Trophoblast cell (in vitro differentiated cells and primary cell): ENCODE measurements around the gene GLB1L3.

Experiments
- DNase-seq, 2 donors: peaks; one replicate each; pipeline ENCODE4 v3.0.0-alpha.2; 2016
- H2AFZ ChIP-seq: 2 replicates; pipeline ENCODE4 v1.6.1; 2013; ENCODE audit warnings: low read length, moderate library complexity, mild to moderate bottlenecking; ENCODE audit not compliant: insufficient read depth, poor library complexity
- H2AK5ac ChIP-seq: 2 replicates; pipeline ENCODE4 v1.6.1; 2013; ENCODE audit warnings: mild to moderate bottlenecking, low read length
- H2BK120ac ChIP-seq: 2 replicates; pipeline ENCODE4 v1.6.1; 2013; ENCODE audit warnings: low read length, mild to moderate bottlenecking, moderate library complexity; ENCODE audit not compliant: insufficient read depth, poor library complexity
- H2BK12ac ChIP-seq: 2 replicates; pipeline ENCODE4 v1.6.1; 2013; ENCODE audit warnings: mild to moderate bottlenecking, low read length, moderate library complexity
- H2BK5ac ChIP-seq: 2 replicates; pipeline ENCODE4 v1.6.1; 2013; ENCODE audit warnings: low read length, low read depth, moderate library complexity, mild to moderate bottlenecking; ENCODE audit not compliant: poor library complexity
- H3K14ac ChIP-seq: 2 replicates; pipeline ENCODE4 v1.6.1; 2013; ENCODE audit warnings: mild to moderate bottlenecking, low read length
- H3K18ac ChIP-seq: 2 replicates; pipeline ENCODE4 v1.6.1; 2013; ENCODE audit warnings: mild to moderate bottlenecking, low read length
- H3K23ac ChIP-seq: 2 replicates; pipeline ENCODE4 v1.6.1; 2013; ENCODE audit warnings: low read length
- H3K27ac ChIP-seq: 2 replicates; pipeline ENCODE4 v1.5.1; 2013; ENCODE audit warnings: low read depth, mild to moderate bottlenecking, inconsistent platforms, low read length, moderate library complexity
- H3K27me3 ChIP-seq: 2 replicates; pipeline ENCODE4 v1.6.1; 2013; ENCODE audit warnings: inconsistent platforms, mild to moderate bottlenecking, low read length, moderate library complexity; ENCODE audit not compliant: insufficient read depth
- H3K36me3 ChIP-seq, 2 experiments: 1 replicate in 1 of 2; 2 replicates in 1 of 2; pipeline ENCODE4 v1.6.1; 2013; ENCODE audit warnings: low read length in 2 of 2, mild to moderate bottlenecking in 2 of 2, moderate library complexity in 1 of 2; ENCODE audit not compliant: insufficient read depth in 2 of 2, control insufficient read depth in 1 of 2
- H3K4ac ChIP-seq: 2 replicates; pipeline ENCODE4 v1.6.1; 2013; ENCODE audit warnings: low read depth, mild to moderate bottlenecking, low read length, moderate library complexity
- H3K4me1 ChIP-seq, 2 experiments: 1 replicate in 1 of 2; 2 replicates in 1 of 2; pipeline ENCODE4 v1.6.1; 2013; ENCODE audit warnings: low read length in 2 of 2, mild to moderate bottlenecking in 2 of 2, moderate library complexity in 1 of 2; ENCODE audit not compliant: insufficient read depth in 2 of 2, control insufficient read depth in 1 of 2
- H3K4me2 ChIP-seq: 2 replicates; pipeline ENCODE4 v1.6.1; 2013; ENCODE audit warnings: inconsistent platforms, mild to moderate bottlenecking, low read length, moderate library complexity
- H3K4me3 ChIP-seq: 2 replicates; pipeline ENCODE4 v1.5.1; 2013; ENCODE audit warnings: mild to moderate bottlenecking, low read depth, low read length, inconsistent platforms
- H3K79me1 ChIP-seq: one replicate; pipeline ENCODE4 v1.6.1; 2013; ENCODE audit warnings: low read length
- H3K79me2 ChIP-seq: 2 replicates; pipeline ENCODE4 v1.6.1; 2013; ENCODE audit warnings: low read length, mild to moderate bottlenecking; ENCODE audit not compliant: control insufficient read depth, insufficient read depth, poor library complexity
- H3K9ac ChIP-seq: 2 replicates; pipeline ENCODE4 v1.6.1; 2013; ENCODE audit warnings: mild to moderate bottlenecking, low read length
- H3K9me3 ChIP-seq: 2 replicates; pipeline ENCODE4 v1.6.1; 2013; ENCODE audit warnings: low read depth, mild to moderate bottlenecking, control low read depth, inconsistent platforms, low read length; ENCODE audit not compliant: insufficient read depth
- H4K12ac ChIP-seq: 2 replicates; pipeline ENCODE4 v1.6.1; 2013; ENCODE audit warnings: low read depth, mild to moderate bottlenecking, low read length, moderate library complexity
- H4K8ac ChIP-seq: 2 replicates; pipeline ENCODE4 v1.6.1; 2013; ENCODE audit warnings: low read depth, mild to moderate bottlenecking, low read length, moderate library complexity
- H4K91ac ChIP-seq: one replicate; pipeline ENCODE4 v1.6.1; 2013; ENCODE audit warnings: low read depth, mild to moderate bottlenecking, low read length, moderate library complexity
- WGBS: extraction: QIAGEN DNeasy Blood & Tissue Kit; methylation state at CpG from one replicate; pipeline ENCODE4 v1.1.7; 2013; ENCODE audit warnings: missing lambda C conversion rate; ENCODE audit not compliant: insufficient read length, insufficient coverage; ENCODE audit errors: extremely low coverage; 5-methylcytosine and 5-hydroxymethylcytosine counted together

GLB1L3 gene

DNA sequence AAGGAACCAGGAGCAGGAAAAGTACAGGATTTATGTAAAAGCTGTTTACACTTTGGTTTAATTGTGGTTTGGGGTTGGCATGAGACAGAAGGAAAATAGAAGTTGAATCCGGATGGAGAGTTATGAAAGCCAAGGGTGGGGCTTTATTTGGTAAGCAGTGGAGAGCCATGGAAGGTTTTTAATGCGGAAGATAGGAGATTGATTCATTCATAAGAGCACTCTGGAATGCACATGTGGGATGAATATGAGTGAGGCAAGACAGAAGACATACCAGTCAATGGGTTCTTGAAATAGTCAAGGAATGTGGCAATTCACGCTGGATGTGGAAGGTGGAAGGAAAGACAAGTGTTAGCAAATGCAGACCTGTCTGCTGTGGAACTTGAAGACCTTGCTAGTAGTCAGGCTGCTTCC, 9.3 kb upstream of the GLB1L3 start:
- Histone ChIP-seq H3K27ac (no peak overlapping the region), H2AK5ac (no peak overlapping the region), H3K9me3 (no peaks in the 10 kb centered on the region), H3K4me2 (no peak overlapping the region), H2BK12ac (no peak overlapping the region), H3K4me1 (peaks cover 2 to 5% of the 10 kb centered on the region in 2 experiments), H3K4me3 (no peak overlapping the region), H3K14ac (no peak overlapping the region), H4K12ac (no peak overlapping the region), H3K4ac (no peak overlapping the region), H3K79me2 (no peaks in the 10 kb centered on the region), H3K36me3 (peaks cover 7 to 12% of the 10 kb centered on the region in 2 experiments), H3K23ac (no peak overlapping the region), H3K18ac (no peak overlapping the region), H3K79me1 (no peaks in the 10 kb centered on the region), H3K27me3 (no peaks in the 10 kb centered on the region), H4K8ac (no peak overlapping the region), H2BK5ac (no peak overlapping the region), H2BK120ac (no peak overlapping the region), H3K9ac (no peak overlapping the region), H2AFZ (no peak overlapping the region), H4K91ac (no peak overlapping the region)
- peak; percentile 77 to 95 for DNase-seq
- WGBS: no CpG with 5 or more reads among the region's 3 CpGs

DNA sequence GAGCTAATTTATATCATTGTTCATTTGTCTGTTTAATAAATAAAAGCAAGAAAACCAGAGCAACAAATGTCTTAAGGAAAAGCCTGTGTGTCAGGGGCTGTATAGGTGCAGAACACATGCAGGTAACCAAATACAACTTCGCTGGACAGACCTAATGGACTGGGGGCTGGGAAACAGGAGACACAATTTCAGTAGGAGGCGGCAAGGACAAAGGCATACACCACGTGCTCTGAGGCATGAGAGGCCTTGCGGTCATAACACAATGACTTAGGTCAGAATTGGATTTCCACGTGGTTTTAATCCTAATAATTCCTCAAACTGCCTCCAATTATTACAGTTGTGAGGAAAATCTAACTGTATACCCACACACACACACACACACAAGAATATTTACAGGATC, 8.7 kb upstream of the GLB1L3 start:
- DNase-seq: peak in 1 of 2 donors; percentile 27

GRCh38 chr11:134267966-134268365, 8.2 kb upstream of the GLB1L3 start:
- Histone ChIP-seq H3K27ac (no peak overlapping the region), H3K4me2 (no peak overlapping the region), H4K12ac (no peak overlapping the region), H3K36me3 (peaks cover 3% of the 10 kb centered on the region in 2 experiments), H3K79me2 (no peaks in the 10 kb centered on the region), H3K9ac (no peak overlapping the region), H3K4ac (no peak overlapping the region), H2BK120ac (no peak overlapping the region), H2BK12ac (no peak overlapping the region), H3K4me3 (no peak overlapping the region), H3K9me3 (no peaks in the 10 kb centered on the region), H3K14ac (no peak overlapping the region), H4K8ac (no peak overlapping the region), H3K27me3 (peaks cover 2% of the 10 kb centered on the region), H3K18ac (no peak overlapping the region), H3K79me1 (no peaks in the 10 kb centered on the region), H2AK5ac (no peak overlapping the region), H2BK5ac (no peak overlapping the region), H3K4me1 (peaks cover 2 to 5% of the 10 kb centered on the region in 2 experiments), H2AFZ (no peak overlapping the region), H4K91ac (no peak overlapping the region), H3K23ac (no peak overlapping the region)
- no CpG with 5 or more reads among the region's 11 CpGs for WGBS
- DNase-seq: no peak

More for the DNA sequence above, 8.7 kb upstream of the GLB1L3 start:
- H3K4me3 ChIP-seq: no peak overlapping the region
- H3K27me3 ChIP-seq: no peaks in the 10 kb centered on the region
- H3K18ac ChIP-seq: no peak overlapping the region
- no peaks in the 10 kb centered on the region for H3K79me2 ChIP-seq
- H3K23ac ChIP-seq: no peak overlapping the region
- WGBS: no CpG with 5 or more reads among the region's 5 CpGs
- H3K36me3 ChIP-seq: peaks cover 4 to 6% of the 10 kb centered on the region in 2 experiments
- H3K4me2 ChIP-seq: no peak overlapping the region
- H3K9ac ChIP-seq: no peak overlapping the region
- no peak overlapping the region for H4K8ac ChIP-seq
- H2AFZ ChIP-seq: no peak overlapping the region
- H2BK120ac ChIP-seq: no peak overlapping the region
- H3K4ac ChIP-seq: no peak overlapping the region
- no peaks in the 10 kb centered on the region for H3K79me1 ChIP-seq
- H3K9me3 ChIP-seq: no peaks in the 10 kb centered on the region
- no peak overlapping the region for H3K14ac ChIP-seq
- no peak overlapping the region for H2AK5ac ChIP-seq
- no peak overlapping the region for H4K91ac ChIP-seq
- H2BK12ac ChIP-seq: no peak overlapping the region
- no peak overlapping the region for H2BK5ac ChIP-seq
- peaks cover 2 to 5% of the 10 kb centered on the region in 2 experiments for H3K4me1 ChIP-seq
- no peak overlapping the region for H3K27ac ChIP-seq
- H4K12ac ChIP-seq: no peak overlapping the region

DNA sequence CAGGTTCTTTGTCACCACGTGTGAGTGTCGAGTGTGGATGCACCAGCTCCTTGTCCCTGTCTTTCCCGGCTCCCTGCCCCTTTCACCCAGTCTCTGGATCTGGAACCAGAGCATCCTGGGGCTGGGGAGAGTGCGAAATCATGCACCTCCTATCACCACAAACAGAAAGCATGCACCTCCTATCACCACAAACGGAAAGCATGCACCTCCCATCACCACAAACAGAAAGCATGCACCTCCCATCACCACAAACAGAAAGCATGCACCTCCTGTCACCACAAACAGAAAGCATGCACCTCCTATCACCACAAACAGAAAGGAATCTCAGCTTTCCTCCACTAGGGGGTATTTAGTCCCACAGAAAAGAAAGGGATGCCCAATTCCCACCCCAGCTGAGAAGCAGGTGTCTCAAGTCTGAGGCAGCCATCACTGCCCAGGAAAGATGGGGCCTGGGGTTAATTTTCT, 5.9 kb upstream of the GLB1L3 start:
- H3K14ac ChIP-seq: no peak overlapping the region
- no peak overlapping the region for H4K8ac ChIP-seq
- no peaks in the 10 kb centered on the region for H3K79me1 ChIP-seq
- H4K91ac ChIP-seq: no peak overlapping the region
- no peak overlapping the region for H3K4me3 ChIP-seq
- no peaks in the 10 kb centered on the region for H3K36me3 ChIP-seq
- H2AK5ac ChIP-seq: no peak overlapping the region
- no peak overlapping the region for H3K23ac ChIP-seq
- no peak overlapping the region for H3K27ac ChIP-seq
- no peaks in the 10 kb centered on the region for H3K9me3 ChIP-seq
- H3K27me3 ChIP-seq: peaks cover 4% of the 10 kb centered on the region
- no CpG with 5 or more reads among the region's 5 CpGs for WGBS
- H3K79me2 ChIP-seq: no peaks in the 10 kb centered on the region
- DNase-seq: no peak
- no peak overlapping the region for H2BK120ac ChIP-seq
- no peak overlapping the region for H2BK12ac ChIP-seq
- H4K12ac ChIP-seq: no peak overlapping the region
- no peak overlapping the region for H3K9ac ChIP-seq
- no peak overlapping the region for H2BK5ac ChIP-seq
- H2AFZ ChIP-seq: no peak overlapping the region
- no peak overlapping the region for H3K4ac ChIP-seq
- H3K4me2 ChIP-seq: no peak overlapping the region
- peaks cover 2 to 5% of the 10 kb centered on the region in 2 experiments for H3K4me1 ChIP-seq
- H3K18ac ChIP-seq: no peak overlapping the region
